HG02798 (cell line): ENCODE measurements around the gene LPIN1.

Experiments
- ATAC-seq: cut with Tn5 transposase; IDR thresholded peaks from one replicate; pipeline ENCODE4 v1.9.1; 2021; ENCODE audit warnings: mild to moderate bottlenecking; ENCODE audit not compliant: unreplicated experiment, poor library complexity

The LPIN1 gene

GRCh38 chr2:11778416-11778815, 32.0 kb downstream of the LPIN1 start:
- no peak for ATAC-seq

- peak; percentile 90 for ATAC-seq
Measured at GRCh38 chr2:11778923-11779757, 32.7 kb downstream of the LPIN1 start.

GRCh38 chr2:11781602-11782001, 35.2 kb downstream of the LPIN1 start:
- ATAC-seq = no peak

DNA sequence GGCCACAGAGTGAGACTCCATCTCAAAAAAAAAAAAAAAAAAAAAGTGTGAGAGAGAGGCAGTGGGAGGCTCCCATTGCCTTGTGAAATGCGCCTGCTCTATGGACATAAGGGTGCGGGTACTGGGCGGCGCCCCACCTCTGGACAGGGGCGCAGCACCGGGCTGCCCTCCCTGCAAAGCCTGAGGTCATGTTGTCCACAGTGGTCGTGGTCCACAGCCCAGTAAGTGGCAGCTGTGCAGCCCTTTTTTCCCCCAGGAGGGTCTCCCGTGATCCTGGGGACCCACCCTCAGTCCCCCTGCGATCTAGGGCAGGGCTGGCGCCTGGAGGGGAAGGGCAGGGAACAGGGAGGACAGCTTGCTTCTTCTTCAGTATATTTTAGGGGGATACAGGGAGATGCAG, 37.8 kb downstream of the LPIN1 start:
- no peak for ATAC-seq

GRCh38 chr2:11784747-11785610, 38.5 kb downstream of the LPIN1 start:
- ATAC-seq = peak; percentile 61

- ATAC-seq = no peak
Measured at GRCh38 chr2:11785611-11785940, 39.1 kb downstream of the LPIN1 start.

- no peak for ATAC-seq
Measured at GRCh38 chr2:11786191-11786590, 39.8 kb downstream of the LPIN1 start.

GRCh38 chr2:11786592-11786991, 40.2 kb downstream of the LPIN1 start:
- no peak for ATAC-seq

GRCh38 chr2:11787991-11788390, 41.6 kb downstream of the LPIN1 start:
- ATAC-seq = no peak

DNA sequence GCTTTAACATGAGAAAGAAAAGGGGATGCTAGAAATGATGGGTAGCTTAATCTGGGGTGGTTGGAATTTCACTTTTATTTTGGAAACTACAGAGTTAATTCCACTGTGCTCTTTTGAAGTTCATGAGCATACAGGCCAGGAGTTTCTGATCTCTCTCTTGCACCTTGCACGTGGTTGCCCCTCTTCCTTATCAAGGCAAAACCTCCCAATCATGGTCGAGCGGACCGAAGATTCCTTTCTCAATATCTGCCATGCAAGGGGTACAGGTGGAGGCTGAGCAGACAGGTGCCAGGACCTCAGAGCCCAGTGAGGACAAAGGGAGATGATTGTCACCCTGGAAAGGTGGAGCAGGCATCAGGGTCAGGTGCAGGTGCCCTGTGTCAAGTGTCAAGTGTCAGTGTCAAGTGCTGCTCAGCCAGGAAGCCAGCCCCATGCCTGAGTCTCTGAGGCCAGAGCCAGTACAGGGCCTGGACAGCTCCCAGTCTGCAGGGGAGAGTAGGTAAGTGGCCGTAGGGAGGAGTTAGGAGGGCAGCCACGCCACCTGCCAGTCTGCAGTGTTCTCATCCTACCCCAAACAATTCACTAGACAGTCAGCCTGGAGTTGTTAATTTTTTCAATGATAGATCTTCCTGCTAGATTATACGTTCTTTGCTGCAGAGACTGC, 42.2 kb downstream of the LPIN1 start:
- ATAC-seq = no peak

DNA sequence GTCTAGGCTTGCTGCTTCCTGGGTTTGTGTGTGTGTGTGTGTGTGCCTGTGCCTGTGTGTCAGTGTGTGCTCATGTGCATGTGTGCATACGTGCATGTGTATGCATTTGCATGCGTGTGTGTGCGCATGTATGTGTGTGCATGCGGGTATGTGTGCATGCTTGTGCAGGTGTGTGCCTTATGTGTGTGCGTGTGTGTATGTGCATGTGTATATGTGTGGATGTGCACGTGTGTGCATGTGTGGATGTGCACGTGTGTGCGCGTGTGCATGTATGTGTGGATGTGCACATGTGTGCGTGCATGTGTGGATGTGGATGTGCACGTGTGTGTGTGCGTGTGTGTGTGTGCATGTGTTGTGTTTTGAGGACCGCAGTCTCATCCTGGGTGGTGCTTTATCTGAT, 42.8 kb downstream of the LPIN1 start:
- no peak for ATAC-seq

- no peak for ATAC-seq
Measured at GRCh38 chr2:11790228-11790627, 43.8 kb downstream of the LPIN1 start.

GRCh38 chr2:11795590-11795989, 49.2 kb downstream of the LPIN1 start:
- ATAC-seq = no peak

DNA sequence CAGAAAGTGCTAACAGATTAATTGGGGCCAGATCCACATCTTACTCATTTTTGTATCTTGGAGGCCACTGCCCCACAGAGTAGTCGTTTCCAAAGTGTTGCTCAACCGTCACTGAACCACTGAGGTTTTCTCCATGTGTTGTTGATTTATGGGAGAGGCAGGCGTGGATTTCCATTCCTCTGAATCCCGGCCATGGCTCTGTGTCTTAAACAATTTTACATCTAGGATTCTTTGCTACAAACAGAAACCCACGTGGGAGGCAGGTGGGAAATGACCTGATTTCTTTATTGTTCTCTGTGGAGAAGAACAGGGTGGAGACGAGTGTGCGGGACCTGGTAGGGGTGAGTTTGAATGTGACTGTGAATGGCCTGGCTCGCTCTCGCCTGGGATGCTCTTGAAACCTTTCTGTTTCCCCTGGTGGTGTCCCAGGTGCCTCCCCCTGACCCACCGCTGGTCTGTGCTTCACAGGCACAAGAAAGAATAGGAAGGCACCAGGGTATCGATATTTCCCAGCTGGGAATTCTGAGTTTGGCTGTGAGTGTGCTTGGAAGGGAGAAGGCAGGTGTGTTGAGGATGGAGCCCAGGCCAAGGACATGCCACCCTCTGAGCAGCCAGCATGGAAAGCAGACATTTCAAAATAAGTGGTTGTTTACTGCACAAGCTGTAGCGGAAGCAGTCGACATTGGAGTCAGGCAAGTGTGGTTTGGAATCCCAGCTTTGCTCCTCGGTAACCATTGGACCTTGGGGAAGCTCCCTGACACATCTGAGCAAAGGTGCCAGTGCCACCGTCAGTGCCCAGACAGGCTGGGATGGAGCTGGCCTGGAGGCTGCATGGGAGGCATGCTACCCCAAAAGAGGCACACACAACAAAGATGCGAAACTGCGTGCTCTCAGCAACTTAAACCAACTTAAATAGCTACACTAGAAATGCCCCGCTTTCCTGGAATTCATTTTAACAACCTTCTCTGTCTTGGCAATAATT, 50.0 kb downstream of the LPIN1 start:
- ATAC-seq = no peak

DNA sequence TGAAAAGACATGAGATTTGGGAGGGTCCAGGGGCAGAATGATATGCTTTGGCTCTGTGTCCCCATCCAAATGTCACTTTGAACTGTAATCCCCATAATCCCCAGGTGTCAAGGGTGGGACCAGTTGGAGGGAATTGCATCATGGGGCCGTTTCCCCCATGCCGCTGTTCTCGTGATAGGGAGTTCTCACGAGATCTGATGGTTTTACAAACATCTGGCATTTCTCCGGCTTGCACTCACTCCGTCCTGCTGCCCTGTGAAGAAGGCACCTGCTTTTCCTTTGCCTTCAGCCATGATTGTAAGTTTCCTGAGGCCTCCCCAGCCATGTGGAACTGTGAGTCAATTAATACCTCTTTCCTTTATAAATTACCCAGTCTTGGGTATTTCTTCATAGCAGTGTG, 51.4 kb downstream of the LPIN1 start:
- no peak for ATAC-seq

- no peak for ATAC-seq
Measured at GRCh38 chr2:11798701-11799435, 52.4 kb downstream of the LPIN1 start.

DNA sequence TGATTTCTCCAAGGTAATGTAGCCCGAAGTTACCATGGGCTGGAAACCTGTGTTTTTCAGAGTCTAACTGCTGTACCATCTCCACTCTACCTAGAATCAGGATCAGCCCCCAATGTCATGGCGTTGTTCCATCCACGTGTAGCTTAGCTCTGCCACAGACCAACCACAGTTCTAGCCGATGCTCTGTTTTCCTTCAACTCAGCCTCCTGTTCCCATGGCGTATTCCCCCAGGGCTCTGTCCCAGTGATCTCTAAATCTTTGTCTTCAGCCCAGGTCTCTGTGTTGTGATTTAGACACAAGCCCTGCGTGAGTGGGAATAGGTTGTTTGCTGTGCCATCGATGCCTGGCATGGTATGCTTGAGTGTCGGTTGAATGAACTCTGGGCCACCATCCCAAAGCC, 53.4 kb downstream of the LPIN1 start:
- no peak for ATAC-seq

GRCh38 chr2:11802782-11803191, 56.4 kb downstream of the LPIN1 start:
- ATAC-seq = no peak

DNA sequence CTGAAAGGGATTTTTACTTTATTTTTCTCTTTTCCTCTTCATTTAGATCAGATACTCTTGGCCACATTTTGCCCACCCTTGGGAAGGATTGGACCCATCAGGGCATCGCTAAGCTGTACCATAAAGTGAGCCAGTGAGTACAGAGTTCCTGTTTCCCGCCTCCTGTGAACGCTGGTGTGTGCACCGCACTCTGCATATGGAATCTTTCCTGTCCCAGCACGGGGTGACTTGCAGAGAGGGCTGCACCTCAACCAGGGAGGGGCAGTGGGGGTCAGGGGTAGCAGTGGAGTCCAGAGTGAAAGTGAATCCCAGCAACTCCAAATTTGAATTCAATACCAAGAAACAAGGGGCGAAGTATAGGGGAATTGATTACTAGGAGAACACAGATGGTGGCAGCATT, 58.6 kb downstream of the LPIN1 start:
- ATAC-seq = no peak
